Mesodermal cell (in vitro differentiated cells): ENCODE data around the gene SPATA18.

Experiments used
- H3K27ac ChIP-seq: 2 replicates; pipeline ENCODE4 v1.7.0; 2013; ENCODE audit warnings: mild to moderate bottlenecking, low read depth, low read length, moderate library complexity; ENCODE audit not compliant: severe bottlenecking
- H3K36me3 ChIP-seq: 2 replicates; pipeline ENCODE4 v1.7.1; 2013; ENCODE audit warnings: mild to moderate bottlenecking, low read length, moderate library complexity; ENCODE audit not compliant: control insufficient read depth, insufficient read depth
- H3K4me1 ChIP-seq: one replicate; pipeline ENCODE4 v1.7.1; 2013; ENCODE audit warnings: mild to moderate bottlenecking, low read length; ENCODE audit not compliant: insufficient read depth, control insufficient read depth, poor library complexity, severe bottlenecking
- H3K4me3 ChIP-seq: 2 replicates; pipeline ENCODE4 v1.7.0; 2013; ENCODE audit warnings: low read length, control low read depth, mild to moderate bottlenecking; ENCODE audit not compliant: insufficient read depth, poor library complexity, severe bottlenecking; ENCODE audit errors: extremely low read depth
- H3K9me3 ChIP-seq: 2 replicates; pipeline ENCODE4 v1.7.1; 2013; ENCODE audit warnings: mild to moderate bottlenecking, low read length, moderate library complexity; ENCODE audit not compliant: control insufficient read depth
- WGBS, 2 experiments: methylation state at CpG; one replicate each; pipeline ENCODE4 v1.1.5; 2013; ENCODE audit warnings: missing lambda C conversion rate in 2 of 2; ENCODE audit not compliant: insufficient coverage in 2 of 2; 5-methylcytosine and 5-hydroxymethylcytosine counted together

The SPATA18 gene

GRCh38 chr4:52019936-52020657 is 31.0 kb upstream of the SPATA18 start, which contains the start of gene LRRC66:
Gene LRRC66 (minus strand): TSS chr4:52020363. CDS start chr4:52017613, 2,750 bp downstream.
- no peaks in the 10 kb centered on the region for H3K4me1 ChIP-seq
- peaks cover 33% of the 10 kb centered on the region for H3K36me3 ChIP-seq
- no peak within 1 kb of the TSS for H3K4me3 ChIP-seq
- H3K9me3 ChIP-seq = no peaks in the 10 kb centered on the region
- H3K27ac ChIP-seq = no peak within 1 kb of the TSS
- 95 to 100% methylated on average over 3 to 4 of the region's 6 CpGs for WGBS, 2 experiments

- H3K4me3 ChIP-seq = no peak overlapping the region
- no peaks in the 10 kb centered on the region for H3K4me1 ChIP-seq
- H3K27ac ChIP-seq = no peak overlapping the region
- H3K9me3 ChIP-seq = no peaks in the 10 kb centered on the region
- peaks cover 62% of the 10 kb centered on the region for H3K36me3 ChIP-seq
- no CpG with 5 or more reads among the region's 1 CpG for WGBS, 2 experiments
Measured at GRCh38 chr4:52028970-52029369, 22.1 kb upstream of the SPATA18 start.

GRCh38 chr4:52032005-52032404 is 19.1 kb upstream of the SPATA18 start:
- Histone ChIP-seq H3K36me3 (peaks cover 49% of the 10 kb centered on the region), H3K9me3 (no peaks in the 10 kb centered on the region), H3K4me3 (no peak overlapping the region), H3K27ac (no peak overlapping the region), H3K4me1 (peaks cover 3% of the 10 kb centered on the region)
- WGBS, 2 experiments = no CpG with 5 or more reads among the region's 1 CpG

GRCh38 chr4:52035190-52035589 is 15.9 kb upstream of the SPATA18 start:
- Histone ChIP-seq H3K27ac (no peak overlapping the region), H3K9me3 (no peaks in the 10 kb centered on the region), H3K36me3 (peaks cover 33% of the 10 kb centered on the region), H3K4me3 (no peak overlapping the region), H3K4me1 (peaks cover 3% of the 10 kb centered on the region)
- no CpG with 5 or more reads among the region's 2 CpGs for WGBS, 2 experiments

GRCh38 chr4:52036886-52037530 is 14.1 kb upstream of the SPATA18 start:
- H3K9me3 ChIP-seq = no peaks in the 10 kb centered on the region

GRCh38 chr4:52037689-52038102 is 13.4 kb upstream of the SPATA18 start:
- 2% methylated on average over 11 to 18 of the region's 25 CpGs for WGBS, 2 experiments
- Histone ChIP-seq H3K36me3 (peaks cover 19% of the 10 kb centered on the region), H3K27ac (peak overlapping the region; percentile 16), H3K9me3 (no peaks in the 10 kb centered on the region), H3K4me1 (peaks cover 3% of the 10 kb centered on the region), H3K4me3 (peak overlapping the region; percentile 64)

More at GRCh38 chr4:52036886-52037530, 14.1 kb upstream of the SPATA18 start:
- peaks cover 22% of the 10 kb centered on the region for H3K36me3 ChIP-seq
- H3K4me1 ChIP-seq = peaks cover 3% of the 10 kb centered on the region
- H3K4me3 ChIP-seq = peak overlapping the region; percentile 64
- WGBS, 2 experiments = 100% methylated on average over 2 of the region's 7 CpGs
- H3K27ac ChIP-seq = no peak overlapping the region

- 5 to 12% methylated on average over 44 of the region's 70 CpGs for WGBS, 2 experiments
- Histone ChIP-seq H3K9me3 (no peaks in the 10 kb centered on the region), H3K4me3 (peak within 1 kb of the TSS; percentile 64), H3K27ac (peak within 1 kb of the TSS; percentile 45), H3K36me3 (peaks cover 17% of the 10 kb centered on the region), H3K4me1 (peaks cover 3% of the 10 kb centered on the region)
Measured at GRCh38 chr4:52038103-52038912, 12.8 kb upstream of the SPATA18 start, which contains the start of gene SGCB. Gene SGCB (minus strand): TSS chr4:52038299. CDS start chr4:52038259, 40 bp downstream.

- Histone ChIP-seq H3K9me3 (no peaks in the 10 kb centered on the region), H3K36me3 (no peaks in the 10 kb centered on the region), H3K4me3 (no peak overlapping the region), H3K4me1 (no peaks in the 10 kb centered on the region), H3K27ac (no peak overlapping the region)
- WGBS, 2 experiments = 100% methylated on average over 1 of the region's 1 CpG; no CpG with 5 or more reads in 1 of the 2 experiments
Measured at GRCh38 chr4:52045028-52045427, 6.1 kb upstream of the SPATA18 start.

- Histone ChIP-seq H3K4me1 (peaks cover 9% of the 10 kb centered on the region), H3K4me3 (no peak overlapping the region), H3K9me3 (no peaks in the 10 kb centered on the region), H3K36me3 (no peaks in the 10 kb centered on the region), H3K27ac (no peak overlapping the region)
- WGBS, 2 experiments = 77 to 94% methylated on average over 3 to 4 of the region's 5 CpGs
Measured at GRCh38 chr4:52049266-52049665, 1.8 kb upstream of the SPATA18 start.

- no peaks in the 10 kb centered on the region for H3K36me3 ChIP-seq
- WGBS, 2 experiments = 6 to 9% methylated on average over 37 of the region's 46 CpGs
Measured at GRCh38 chr4:52051615-52052474, 741 bp downstream of the SPATA18 start.

More at GRCh38 chr4:52051615-52052474, 741 bp downstream of the SPATA18 start:
- no peaks in the 10 kb centered on the region for H3K9me3 ChIP-seq
- H3K27ac ChIP-seq = peak overlapping the region; percentile 79
- H3K4me3 ChIP-seq = peak overlapping the region; percentile 66
- peaks cover 9% of the 10 kb centered on the region for H3K4me1 ChIP-seq
